ENCODE results near the gene LIM2. TPM values are rescaled to one million over a fixed set of nuclear protein-coding genes. Genes with fewer than 3 reads are reported as not detected.

LIM2 gene
- total RNA-seq, 1 experiment from 2014 or later: not detected

- Histone ChIP-seq H3K4me2 (ENCODE audit: low read depth, low read length, poor library complexity, severe bottlenecking) (peak overlapping the region; percentile 95), H3K27me3 (ENCODE audit: low read length) (no peaks in the 10 kb centered on the region), H2AFZ (ENCODE audit: low read length) (no peak overlapping the region), H3K9ac (ENCODE audit: low read length) (peak overlapping the region; percentile 94), H3K4me3 (ENCODE audit: low read length) (peak overlapping the region; percentile 75), H3K9me2 (replicated peaks; ENCODE audit: insufficient read depth, low read length) (no peaks in the 10 kb centered on the region), H3K4me1 (ENCODE audit: low read length) (peaks cover 39% of the 10 kb centered on the region), H4K20me1 (ENCODE audit: insufficient read depth, low read depth, low read length) (no peaks in the 10 kb centered on the region), H3K36me3 (ENCODE audit: insufficient read depth, low read length) (no peaks in the 10 kb centered on the region), H3K79me2 (ENCODE audit: low read length) (peaks cover 46% of the 10 kb centered on the region), H3K9me3 (ENCODE audit: low read length) (no peaks in the 10 kb centered on the region), H3K27ac (ENCODE audit: low read length) (peak overlapping the region; percentile 92)
- peak; percentile 100 for DNase-seq
Measured at GRCh38 chr19:51366389-51367254, 21.2 kb downstream of the LIM2 start.

GRCh38 chr19:51365965-51366388 is 21.8 kb downstream of the LIM2 start, which contains the start of gene ETFB:
ETFB (minus strand) TSS chr19:51366388; CDS start chr19:51366326, 62 bp downstream.
- Histone ChIP-seq H3K9me3 (ENCODE audit: low read length) (no peaks in the 10 kb centered on the region), H2AFZ (ENCODE audit: low read length) (peak within 1 kb of the TSS; percentile 15; the same call in 1 of the 2 replicates), H3K4me1 (ENCODE audit: low read length) (peaks cover 39% of the 10 kb centered on the region), H3K27me3 (ENCODE audit: low read length) (no peaks in the 10 kb centered on the region), H4K20me1 (ENCODE audit: insufficient read depth, low read depth, low read length) (no peaks in the 10 kb centered on the region), H3K27ac (ENCODE audit: low read length) (peak within 1 kb of the TSS; percentile 92), H3K4me3 (ENCODE audit: low read length) (peak within 1 kb of the TSS; percentile 75), H3K9ac (ENCODE audit: low read length) (peak within 1 kb of the TSS; percentile 94), H3K9me2 (replicated peaks; ENCODE audit: insufficient read depth, low read length) (no peaks in the 10 kb centered on the region), H3K36me3 (ENCODE audit: insufficient read depth, low read length) (no peaks in the 10 kb centered on the region), H3K79me2 (ENCODE audit: low read length) (peaks cover 51% of the 10 kb centered on the region), H3K4me2 (ENCODE audit: low read depth, low read length, poor library complexity, severe bottlenecking) (peak within 1 kb of the TSS; percentile 95)
- DNase-seq: no peak

GRCh38 chr19:51365211-51365964 is 22.4 kb downstream of the LIM2 start:
- Histone ChIP-seq H3K4me2 (ENCODE audit: low read depth, low read length, poor library complexity, severe bottlenecking) (peak overlapping the region; percentile 78), H4K20me1 (ENCODE audit: insufficient read depth, low read depth, low read length) (no peaks in the 10 kb centered on the region), H3K9me2 (replicated peaks; ENCODE audit: insufficient read depth, low read length) (no peaks in the 10 kb centered on the region), H3K36me3 (ENCODE audit: insufficient read depth, low read length) (no peaks in the 10 kb centered on the region), H3K4me3 (ENCODE audit: low read length) (peak overlapping the region; percentile 75), H3K4me1 (ENCODE audit: low read length) (peaks cover 39% of the 10 kb centered on the region), H3K79me2 (ENCODE audit: low read length) (peaks cover 52% of the 10 kb centered on the region), H3K9me3 (ENCODE audit: low read length) (no peaks in the 10 kb centered on the region), H3K9ac (ENCODE audit: low read length) (peak overlapping the region; percentile 83), H3K27me3 (ENCODE audit: low read length) (no peaks in the 10 kb centered on the region), H2AFZ (ENCODE audit: low read length) (0 out of 2 replicates have a peak overlapping the region, but pooled peaks have one; percentile 15), H3K27ac (ENCODE audit: low read length) (peak overlapping the region; percentile 75)
- DNase-seq: peak; percentile 83

- peaks cover 60% of the 10 kb centered on the region for H3K79me2 ChIP-seq (ENCODE audit: low read length)
- H3K9ac ChIP-seq (ENCODE audit: low read length): peak overlapping the region; percentile 38
- no peak overlapping the region for H2AFZ ChIP-seq (ENCODE audit: low read length)
- no peak overlapping the region for H3K27ac ChIP-seq (ENCODE audit: low read length)
- peaks cover 39% of the 10 kb centered on the region for H3K4me1 ChIP-seq (ENCODE audit: low read length)
- no peaks in the 10 kb centered on the region for H3K27me3 ChIP-seq (ENCODE audit: low read length)
- H3K9me2 ChIP-seq (replicated peaks; ENCODE audit: insufficient read depth, low read length): no peaks in the 10 kb centered on the region
- H3K9me3 ChIP-seq (ENCODE audit: low read length): no peaks in the 10 kb centered on the region
- DNase-seq: peak; percentile 40
- H3K4me2 ChIP-seq (ENCODE audit: low read depth, low read length, poor library complexity, severe bottlenecking): peak overlapping the region; percentile 78
- H3K4me3 ChIP-seq (ENCODE audit: low read length): no peak overlapping the region; the same call in 1 of the 2 replicates
- no peaks in the 10 kb centered on the region for H3K36me3 ChIP-seq (ENCODE audit: insufficient read depth, low read length)
- no peaks in the 10 kb centered on the region for H4K20me1 ChIP-seq (ENCODE audit: insufficient read depth, low read depth, low read length)
Measured at GRCh38 chr19:51364200-51365106, 23.3 kb downstream of the LIM2 start.

- H3K36me3 ChIP-seq (ENCODE audit: insufficient read depth, low read length): 0 out of 2 replicates have a peak, but pooled peaks cover 5% of the 10 kb centered on the region
Measured at GRCh38 chr19:51361239-51361638, 26.5 kb downstream of the LIM2 start.

GRCh38 chr19:51359294-51359693 is 28.5 kb downstream of the LIM2 start:
- H3K4me2 ChIP-seq (ENCODE audit: low read depth, low read length, poor library complexity, severe bottlenecking): no peak overlapping the region

More at GRCh38 chr19:51361239-51361638, 26.5 kb downstream of the LIM2 start:
- no peaks in the 10 kb centered on the region for H3K9me3 ChIP-seq (ENCODE audit: low read length)
- peaks cover 29% of the 10 kb centered on the region for H3K4me1 ChIP-seq (ENCODE audit: low read length)
- H3K27me3 ChIP-seq (ENCODE audit: low read length): no peaks in the 10 kb centered on the region
- H4K20me1 ChIP-seq (ENCODE audit: insufficient read depth, low read depth, low read length): no peaks in the 10 kb centered on the region
- no peak overlapping the region for H2AFZ ChIP-seq (ENCODE audit: low read length)
- no peak overlapping the region for H3K27ac ChIP-seq (ENCODE audit: low read length)
- H3K4me2 ChIP-seq (ENCODE audit: low read depth, low read length, poor library complexity, severe bottlenecking): no peak overlapping the region
- H3K4me3 ChIP-seq (ENCODE audit: low read length): no peak overlapping the region
- H3K9ac ChIP-seq (ENCODE audit: low read length): no peak overlapping the region
- DNase-seq: peak; percentile 38
- peaks cover 78% of the 10 kb centered on the region for H3K79me2 ChIP-seq (ENCODE audit: low read length)
- no peaks in the 10 kb centered on the region for H3K9me2 ChIP-seq (replicated peaks; ENCODE audit: insufficient read depth, low read length)

GRCh38 chr19:51357952-51358351 is 29.8 kb downstream of the LIM2 start:
- Histone ChIP-seq H3K79me2 (ENCODE audit: low read length) (peaks cover 59% of the 10 kb centered on the region), H3K36me3 (ENCODE audit: insufficient read depth, low read length) (0 out of 2 replicates have a peak, but pooled peaks cover 7% of the 10 kb centered on the region), H3K9me2 (replicated peaks; ENCODE audit: insufficient read depth, low read length) (no peaks in the 10 kb centered on the region), H3K27ac (ENCODE audit: low read length) (no peak overlapping the region), H3K9me3 (ENCODE audit: low read length) (no peaks in the 10 kb centered on the region), H3K27me3 (ENCODE audit: low read length) (no peaks in the 10 kb centered on the region), H3K9ac (ENCODE audit: low read length) (no peak overlapping the region), H3K4me3 (ENCODE audit: low read length) (no peak overlapping the region), H3K4me2 (ENCODE audit: low read depth, low read length, poor library complexity, severe bottlenecking) (no peak overlapping the region), H4K20me1 (ENCODE audit: insufficient read depth, low read depth, low read length) (no peaks in the 10 kb centered on the region), H3K4me1 (ENCODE audit: low read length) (peaks cover 7% of the 10 kb centered on the region), H2AFZ (ENCODE audit: low read length) (no peak overlapping the region)
- no peak for DNase-seq

More at GRCh38 chr19:51359294-51359693, 28.5 kb downstream of the LIM2 start:
- peaks cover 18% of the 10 kb centered on the region for H3K4me1 ChIP-seq (ENCODE audit: low read length)
- H3K9me2 ChIP-seq (replicated peaks; ENCODE audit: insufficient read depth, low read length): no peaks in the 10 kb centered on the region
- no peaks in the 10 kb centered on the region for H4K20me1 ChIP-seq (ENCODE audit: insufficient read depth, low read depth, low read length)
- H3K27me3 ChIP-seq (ENCODE audit: low read length): no peaks in the 10 kb centered on the region
- H3K9ac ChIP-seq (ENCODE audit: low read length): no peak overlapping the region
- no peak overlapping the region for H2AFZ ChIP-seq (ENCODE audit: low read length)
- 0 out of 2 replicates have a peak, but pooled peaks cover 7% of the 10 kb centered on the region for H3K36me3 ChIP-seq (ENCODE audit: insufficient read depth, low read length)
- H3K4me3 ChIP-seq (ENCODE audit: low read length): no peak overlapping the region
- H3K9me3 ChIP-seq (ENCODE audit: low read length): no peaks in the 10 kb centered on the region
- peak; percentile 42 for DNase-seq
- peaks cover 68% of the 10 kb centered on the region for H3K79me2 ChIP-seq (ENCODE audit: low read length)
- H3K27ac ChIP-seq (ENCODE audit: low read length): no peak overlapping the region

Measured in Karpas-422 (cell line).